HG02981 (cell line): ENCODE measurements around the gene AOPEP.
"Not testable (repeated sequence)": the region's sequence is repeated elsewhere in the genome, so short reads cannot be mapped to it uniquely, and the experiment has no call there.

Source experiments
- ATAC-seq: cut with Tn5 transposase; IDR thresholded peaks from one replicate; pipeline ENCODE4 v1.9.1; 2021; ENCODE audit warnings: mild to moderate bottlenecking, moderate library complexity; ENCODE audit not compliant: unreplicated experiment

AOPEP gene

DNA sequence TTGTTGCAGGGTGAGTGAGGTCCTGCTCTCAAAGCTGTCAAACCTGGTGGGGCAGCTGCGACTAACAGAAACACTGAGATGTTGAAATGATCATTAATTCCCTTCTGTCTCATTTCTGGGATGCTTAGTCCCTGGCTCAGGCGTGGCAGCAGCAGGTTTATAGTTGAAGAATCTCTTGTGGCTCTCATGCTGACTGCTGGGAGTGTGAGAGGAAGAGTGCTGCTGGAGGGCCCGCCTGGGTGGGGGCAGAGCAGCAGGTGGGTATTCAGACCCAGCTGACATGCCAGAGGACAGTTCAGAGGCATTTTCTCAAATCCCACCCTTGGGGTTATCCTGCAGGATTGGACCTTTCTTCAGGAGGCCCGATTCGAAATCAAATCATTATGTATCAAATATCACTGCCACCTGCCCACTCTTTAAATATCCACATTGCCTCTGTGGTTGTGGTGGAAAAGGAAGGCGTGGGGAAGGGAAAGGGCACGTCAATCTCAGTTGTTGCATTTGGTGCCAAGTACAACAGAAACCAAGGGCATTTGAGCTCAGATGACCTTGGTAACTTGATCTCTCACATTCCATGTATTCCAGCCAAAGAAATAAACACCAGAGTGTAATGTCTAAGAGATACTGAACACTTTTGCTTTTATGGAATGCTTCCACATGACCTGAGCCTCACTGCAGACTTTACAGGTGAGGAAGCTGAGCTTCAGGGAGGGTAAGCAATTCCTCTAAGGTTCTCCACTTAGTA is 224.3 kb downstream of the AOPEP start:
- ATAC-seq, result no peak

- ATAC-seq, result no peak
Measured at GRCh38 chr9:94951324-94952135, 225.0 kb downstream of the AOPEP start.

DNA sequence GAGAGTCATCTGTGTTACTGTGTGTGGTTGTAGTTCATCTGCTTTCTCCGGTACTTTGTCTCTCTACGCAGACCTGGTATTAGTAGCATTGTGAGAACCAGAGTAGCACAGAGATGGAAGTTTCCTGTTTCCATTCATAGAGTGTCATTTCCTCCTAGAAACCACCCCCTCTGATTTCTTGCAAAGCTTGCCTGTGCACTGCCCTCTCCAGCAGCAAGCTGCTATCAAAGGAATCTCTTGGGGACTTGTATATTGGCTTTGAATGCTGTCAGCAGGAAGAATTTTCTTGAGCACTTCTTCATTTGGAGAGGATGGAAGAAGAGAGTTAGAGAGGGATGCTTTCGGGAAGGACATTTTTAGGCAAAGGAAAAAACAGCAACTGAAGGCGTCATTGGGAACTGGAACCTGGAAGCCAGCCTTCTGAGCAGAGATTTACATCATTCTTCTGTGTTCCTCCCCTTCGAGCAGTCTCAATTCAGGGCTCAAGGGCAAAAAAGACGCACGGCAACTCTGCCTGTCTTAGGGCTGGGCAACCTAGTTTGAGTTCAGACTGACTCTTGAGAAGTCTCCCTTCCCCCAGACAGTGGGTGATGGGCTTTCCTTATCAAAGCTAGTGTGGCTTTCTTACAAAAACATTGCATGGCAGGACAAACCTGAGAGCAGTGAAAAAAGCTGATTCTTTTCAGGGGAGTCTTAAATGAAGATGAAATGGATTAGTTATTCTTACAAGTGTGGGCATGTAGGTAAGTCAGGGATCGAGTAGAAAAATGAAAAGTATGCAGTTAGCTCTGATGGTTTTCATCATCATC is 226.3 kb downstream of the AOPEP start:
- no peak for ATAC-seq

GRCh38 chr9:94956731-94957130 is 230.2 kb downstream of the AOPEP start:
- ATAC-seq, result no peak

GRCh38 chr9:94960964-94961363 is 234.5 kb downstream of the AOPEP start:
- ATAC-seq, result no peak

- no peak for ATAC-seq
Measured at GRCh38 chr9:94961870-94962269, 235.4 kb downstream of the AOPEP start.

- not testable (repeated sequence) for ATAC-seq
Measured at GRCh38 chr9:94965631-94966030, 239.1 kb downstream of the AOPEP start.

DNA sequence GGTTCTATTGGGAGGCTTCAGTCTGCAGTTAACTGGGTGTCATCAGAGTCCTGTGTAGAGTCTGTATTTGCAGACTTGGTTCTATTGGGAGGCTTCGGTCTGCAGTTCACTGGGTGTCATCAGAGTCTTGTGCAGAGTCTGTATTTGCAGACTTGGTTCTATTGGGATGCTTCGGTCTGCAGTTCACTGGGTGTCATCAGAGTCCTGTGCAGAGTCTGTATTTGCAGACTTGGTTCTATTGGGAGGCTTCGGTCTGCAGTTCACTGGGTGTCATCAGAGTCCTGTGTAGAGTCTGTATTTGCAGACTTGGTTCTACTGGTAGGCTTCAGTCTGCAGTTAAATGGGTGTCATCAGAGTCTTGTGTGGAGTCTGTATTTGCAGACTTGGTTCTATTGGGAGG is 239.5 kb downstream of the AOPEP start:
- not testable (repeated sequence) for ATAC-seq

DNA sequence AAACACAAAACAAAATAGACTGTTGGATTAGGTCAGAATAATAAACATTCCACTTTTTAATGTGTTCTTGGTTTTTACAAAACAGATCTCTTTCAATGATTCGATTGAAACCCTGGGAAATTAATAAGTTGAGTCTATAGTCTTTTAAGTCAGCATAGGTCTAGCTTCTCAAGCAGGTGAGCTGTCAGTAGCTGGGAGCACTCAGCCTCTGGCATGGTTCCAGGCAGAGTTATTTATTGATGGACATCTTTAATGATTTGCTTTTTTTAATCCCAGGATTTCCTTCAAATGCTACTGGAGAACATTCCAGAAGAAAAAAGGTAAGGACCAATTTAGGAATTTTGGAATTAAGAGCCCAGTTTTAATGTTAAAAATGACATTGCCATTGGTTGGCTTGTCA is 241.0 kb downstream of the AOPEP start:
- no peak for ATAC-seq

- ATAC-seq, result no peak
Measured at GRCh38 chr9:94971378-94972131, 245.1 kb downstream of the AOPEP start.

- no peak for ATAC-seq
Measured at GRCh38 chr9:94973451-94973941, 247.0 kb downstream of the AOPEP start.

- ATAC-seq, result no peak
Measured at GRCh38 chr9:94974154-94974879, 247.8 kb downstream of the AOPEP start.

DNA sequence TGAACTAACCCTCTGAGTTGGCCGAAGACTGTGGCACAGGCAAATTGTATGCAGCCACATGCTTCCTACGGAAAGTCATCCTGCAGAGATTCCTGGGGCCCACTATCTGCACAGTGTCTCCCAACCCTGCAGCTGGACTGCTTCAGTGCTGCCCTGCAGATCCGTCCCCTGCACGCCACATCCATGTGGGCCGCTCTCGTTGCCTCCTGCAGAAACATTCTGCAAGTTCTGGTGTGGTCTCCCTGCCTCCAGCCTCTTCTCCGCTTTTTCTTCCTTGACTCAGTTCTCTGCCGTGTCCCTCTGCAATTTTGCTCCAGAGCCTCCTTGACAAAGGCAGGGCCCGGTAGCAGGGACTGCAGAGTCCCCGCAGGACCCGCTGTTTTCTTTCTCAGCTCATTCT is 249.0 kb downstream of the AOPEP start:
- no peak for ATAC-seq

DNA sequence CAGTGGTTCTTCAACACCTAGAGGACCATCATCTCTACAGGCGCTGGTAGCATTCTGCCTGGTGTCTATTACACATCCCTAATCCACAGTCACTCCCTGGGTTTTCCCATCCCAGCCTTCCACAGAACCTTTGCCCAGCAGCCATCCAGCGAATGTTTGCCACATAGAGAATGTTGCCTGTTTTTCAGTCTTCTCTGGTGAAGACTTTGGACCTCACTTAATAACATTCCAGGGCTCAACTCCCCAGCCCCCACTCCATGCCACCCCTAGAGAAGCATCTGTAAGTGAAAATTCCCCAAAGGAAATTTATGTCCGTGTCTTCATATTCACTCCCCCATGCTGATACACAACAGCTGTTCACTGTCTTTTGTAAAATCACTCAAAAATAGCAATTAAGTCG is 249.6 kb downstream of the AOPEP start:
- no peak for ATAC-seq

DNA sequence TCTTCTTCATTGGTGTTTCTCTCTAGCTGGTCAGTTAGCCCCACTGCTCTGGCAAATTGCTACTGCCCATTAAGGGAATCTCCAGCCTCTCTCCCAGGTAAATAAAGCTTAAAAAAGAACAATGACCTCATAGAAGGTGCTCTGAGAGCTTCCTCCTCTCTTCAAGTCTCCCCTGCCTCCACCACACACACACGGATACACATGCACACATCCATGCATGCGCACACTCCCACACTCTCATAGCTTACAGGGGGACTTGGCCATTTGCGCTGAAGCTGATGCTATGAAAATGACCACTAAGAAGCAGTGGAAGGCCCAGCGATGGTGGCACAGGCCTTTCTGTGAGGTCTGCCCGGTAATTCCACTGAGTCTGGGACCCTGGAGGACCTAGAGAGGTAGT is 250.9 kb downstream of the AOPEP start:
- no peak for ATAC-seq

- no peak for ATAC-seq
Measured at GRCh38 chr9:94979904-94980507, 253.5 kb downstream of the AOPEP start.

- no peak for ATAC-seq
Measured at GRCh38 chr9:94980947-94981722, 254.6 kb downstream of the AOPEP start.

GRCh38 chr9:94981723-94982090 is 255.2 kb downstream of the AOPEP start:
- no peak for ATAC-seq

DNA sequence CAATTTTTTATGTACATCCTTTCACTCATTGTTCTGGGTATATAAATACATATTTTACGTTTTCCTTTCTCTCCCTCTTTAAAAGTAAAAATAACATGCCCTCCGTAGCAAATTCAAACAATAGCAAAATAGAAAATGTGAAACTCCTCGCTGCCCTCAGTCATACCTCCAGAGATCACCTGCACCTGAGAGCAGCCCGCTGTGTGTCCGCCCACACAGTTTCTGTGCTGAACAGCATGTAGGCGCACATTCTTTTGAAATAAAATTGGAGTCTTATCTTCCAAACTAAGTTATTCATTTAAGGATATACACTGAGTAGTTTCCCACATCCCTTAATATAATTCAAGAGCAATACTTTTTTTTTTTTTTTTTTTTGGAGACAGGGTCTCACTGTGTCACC is 255.7 kb downstream of the AOPEP start:
- ATAC-seq, result no peak
